HepG2 (cell line): ENCODE results near the gene CLASRP. TPM values are rescaled to one million over a fixed set of nuclear protein-coding genes. Genes with fewer than 3 reads are reported as not detected.
A peak's percentile ranks its signal among the peaks of the same experiment; 100 is the strongest.

Experiments
- AGO2 ChIP-seq: fragments of 200-400 bp; formaldehyde crosslinking; optimal IDR thresholded peaks from 2 replicates; pipeline ENCODE3; 2017; ENCODE audit warnings: mild to moderate bottlenecking, low read depth, low read length, moderate library complexity
- KAT8 ChIP-seq: IDR thresholded peaks from 2 replicates; pipeline ENCODE4 v1.6.1; 2016; ENCODE audit warnings: missing genetic modification reagents, missing compliant biosample characterization
- MBD4 ChIP-seq: IDR thresholded peaks from 2 replicates; pipeline ENCODE4 v1.6.1; 2012; ENCODE audit warnings: low read length, inconsistent platforms, borderline replicate concordance
- PATZ1 ChIP-seq: sonication (generic); formaldehyde crosslinking; IDR thresholded peaks from 2 replicates; pipeline ENCODE4 v1.4.0; 2020; ENCODE audit warnings: missing genetic modification reagents
- POLR2A ChIP-seq, 2 experiments: IDR thresholded peaks; 2 replicates each; pipeline ENCODE4 v1.6.1; 2011; ENCODE audit warnings: low read depth in 2 of 2, low read length in 2 of 2, mild to moderate bottlenecking in 1 of 2, moderate library complexity in 1 of 2; ENCODE audit not compliant: insufficient read depth in 1 of 2
- RFXAP ChIP-seq: sonication (generic); formaldehyde crosslinking; IDR thresholded peaks from 2 replicates; pipeline ENCODE4 v1.4.0; 2020; ENCODE audit warnings: missing genetic modification reagents, borderline replicate concordance
- SMAD9 ChIP-seq: sonication (generic); formaldehyde crosslinking; IDR thresholded peaks from 2 replicates; pipeline ENCODE4 v1.5.1; 2020; ENCODE audit warnings: mild to moderate bottlenecking, missing genetic modification reagents
- TGIF2 ChIP-seq: IDR thresholded peaks from 2 replicates; pipeline ENCODE4 v1.6.1; 2016; ENCODE audit warnings: control low read depth, missing compliant biosample characterization
- ZNF253 ChIP-seq: sonication (generic); formaldehyde crosslinking; IDR thresholded peaks from 2 replicates; pipeline ENCODE4 v1.8.0; 2022; ENCODE audit warnings: mild to moderate bottlenecking, missing genetic modification reagents, borderline replicate concordance
- ZNF713 ChIP-seq: sonication (generic); formaldehyde crosslinking; IDR thresholded peaks from 2 replicates; pipeline ENCODE4 v1.4.0; 2020; ENCODE audit warnings: mild to moderate bottlenecking, missing genetic modification reagents
- polyA plus RNA-seq, 8 experiments: library from polyadenylated mRNA; depleted of rRNA in 3 of 8; stranded (reverse) in 7 of 8; unstranded in 1 of 8; fragments of >200 nt; fragmentation: Illumina TruSeq in 4 of 8; extraction: Trizol in 4 of 8; gene quantifications; 2 replicates each; pipeline versions ENCODE4 v1.2.1 to v1.2.3, GENCODE V29; 2011 to 2016; ENCODE audit warnings: low read depth in 4 of 8, missing spikeins in 1 of 8, mixed read lengths in 1 of 8; ENCODE audit not compliant: insufficient read depth in 1 of 8
- total RNA-seq, 5 experiments: library from RNA; depleted of rRNA; stranded (reverse); fragments of >200 nt; fragmentation: Illumina TruSeq; extraction: Trizol; gene quantifications; 2 replicates each; pipeline ENCODE4 v1.2.3, GENCODE V29; 2016; ENCODE audit warnings: low read depth in 1 of 5
- TF ChIP-seq, protein P1 (sequence below): sonication (generic); formaldehyde crosslinking; IDR thresholded peaks from 2 replicates; pipeline ENCODE4 v1.4.0; 2020; ENCODE audit warnings: missing genetic modification reagents, low read depth, mild to moderate bottlenecking, borderline replicate concordance
- TF ChIP-seq, protein P2 (sequence below): sonication (generic); formaldehyde crosslinking; IDR thresholded peaks from 2 replicates; pipeline ENCODE4 v1.9.0; 2021; ENCODE audit warnings: missing genetic modification reagents, mild to moderate bottlenecking, borderline replicate concordance
- TF ChIP-seq, protein P3 (sequence below): sonication (generic); formaldehyde crosslinking; conservative IDR thresholded peaks from 2 replicates; pipeline ENCODE4 v1.8.0; 2022; ENCODE audit warnings: mild to moderate bottlenecking, moderate library complexity, missing genetic modification reagents
- TF ChIP-seq, protein P4 (sequence below): IDR thresholded peaks from 2 replicates; pipeline ENCODE4 v1.6.1; 2016; ENCODE audit warnings: missing biosample characterization, missing genetic modification reagents, low read depth
- TF ChIP-seq, protein P5 (sequence below): sonication (generic); formaldehyde crosslinking; IDR thresholded peaks from 2 replicates; pipeline ENCODE4 v1.4.0; 2020; ENCODE audit warnings: missing genetic modification reagents, mild to moderate bottlenecking, borderline replicate concordance

The CLASRP gene
- total and polyA plus RNA-seq, 2 of the 13 experiments (the other 11 are each of a cell fraction or from before 2014, with no cell fraction given): 32.0 to 51.4 TPM

GRCh38 chr19:45092747-45093678 lies 54.2 kb downstream of the CLASRP start, which contains the start of gene PPP1R37 (continued):
- TF ChIP-seq, protein P1, sequence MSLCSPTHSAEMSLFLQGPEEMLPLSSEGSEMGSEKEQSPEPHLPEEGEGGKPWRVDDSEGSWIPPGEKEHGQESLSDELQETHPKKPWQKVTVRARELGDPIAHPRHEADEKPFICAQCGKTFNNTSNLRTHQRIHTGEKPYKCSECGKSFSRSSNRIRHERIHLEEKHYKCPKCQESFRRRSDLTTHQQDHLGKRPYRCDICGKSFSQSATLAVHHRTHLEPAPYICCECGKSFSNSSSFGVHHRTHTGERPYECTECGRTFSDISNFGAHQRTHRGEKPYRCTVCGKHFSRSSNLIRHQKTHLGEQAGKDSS (CRISPR knock-in tag): no peak
- TF ChIP-seq, protein P2, sequence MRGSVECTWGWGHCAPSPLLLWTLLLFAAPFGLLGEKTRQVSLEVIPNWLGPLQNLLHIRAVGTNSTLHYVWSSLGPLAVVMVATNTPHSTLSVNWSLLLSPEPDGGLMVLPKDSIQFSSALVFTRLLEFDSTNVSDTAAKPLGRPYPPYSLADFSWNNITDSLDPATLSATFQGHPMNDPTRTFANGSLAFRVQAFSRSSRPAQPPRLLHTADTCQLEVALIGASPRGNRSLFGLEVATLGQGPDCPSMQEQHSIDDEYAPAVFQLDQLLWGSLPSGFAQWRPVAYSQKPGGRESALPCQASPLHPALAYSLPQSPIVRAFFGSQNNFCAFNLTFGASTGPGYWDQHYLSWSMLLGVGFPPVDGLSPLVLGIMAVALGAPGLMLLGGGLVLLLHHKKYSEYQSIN (CRISPR knock-in tag): no peak
- peak; percentile 95 for TF ChIP-seq AGO2
- no peak for TF ChIP-seq ZNF253 (CRISPR knock-in tag)
- TF ChIP-seq TGIF2 (CRISPR knock-in tag): peak; percentile 76; the same call in 1 of the 2 replicates
- peak; percentile 87 for TF ChIP-seq KAT8 (CRISPR knock-in tag)
- TF ChIP-seq POLR2A (IDR thresholded peaks at IDR 0.05; ENCODE audit: insufficient read depth in 1 of 2, low read depth in 2 of 2, low read length in 2 of 2): peak in 1 of 2 experiments; percentile 59; a peak in 2 of 4 replicates
- TF ChIP-seq, protein P3, sequence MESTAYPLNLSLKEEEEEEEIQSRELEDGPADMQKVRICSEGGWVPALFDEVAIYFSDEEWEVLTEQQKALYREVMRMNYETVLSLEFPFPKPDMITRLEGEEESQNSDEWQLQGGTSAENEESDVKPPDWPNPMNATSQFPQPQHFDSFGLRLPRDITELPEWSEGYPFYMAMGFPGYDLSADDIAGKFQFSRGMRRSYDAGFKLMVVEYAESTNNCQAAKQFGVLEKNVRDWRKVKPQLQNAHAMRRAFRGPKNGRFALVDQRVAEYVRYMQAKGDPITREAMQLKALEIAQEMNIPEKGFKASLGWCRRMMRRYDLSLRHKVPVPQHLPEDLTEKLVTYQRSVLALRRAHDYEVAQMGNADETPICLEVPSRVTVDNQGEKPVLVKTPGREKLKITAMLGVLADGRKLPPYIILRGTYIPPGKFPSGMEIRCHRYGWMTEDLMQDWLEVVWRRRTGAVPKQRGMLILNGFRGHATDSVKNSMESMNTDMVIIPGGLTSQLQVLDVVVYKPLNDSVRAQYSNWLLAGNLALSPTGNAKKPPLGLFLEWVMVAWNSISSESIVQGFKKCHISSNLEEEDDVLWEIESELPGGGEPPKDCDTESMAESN (CRISPR knock-in tag): 0 out of 2 replicates have a peak, but pooled peaks have one; percentile 69
- TF ChIP-seq ZNF713 (CRISPR knock-in tag): no peak
- TF ChIP-seq PATZ1 (CRISPR knock-in tag): peak; percentile 49; the same call in 1 of the 2 replicates
- TF ChIP-seq MBD4: no peak
- TF ChIP-seq, protein P4, sequence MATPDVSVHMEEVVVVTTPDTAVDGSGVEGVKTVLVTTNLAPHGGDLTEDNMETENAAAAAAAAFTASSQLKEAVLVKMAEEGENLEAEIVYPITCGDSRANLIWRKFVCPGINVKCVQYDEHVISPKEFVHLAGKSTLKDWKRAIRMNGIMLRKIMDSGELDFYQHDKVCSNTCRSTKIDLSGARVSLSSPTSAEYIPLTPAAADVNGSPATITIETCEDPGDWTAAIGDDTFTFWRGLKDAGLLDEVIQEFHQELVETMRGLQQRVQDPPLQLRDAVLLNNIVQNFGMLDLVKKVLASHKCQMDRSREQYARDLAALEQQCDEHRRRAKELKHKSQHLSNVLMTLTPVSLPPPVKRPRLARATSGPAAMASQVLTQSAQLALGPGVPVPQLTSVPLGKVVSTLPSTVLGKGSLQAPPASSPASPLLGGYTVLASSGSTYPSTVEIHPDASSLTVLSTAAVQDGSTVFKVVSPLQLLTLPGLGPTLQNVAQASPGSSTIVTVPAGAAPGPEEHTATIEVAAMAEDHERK (CRISPR knock-in tag): peak; percentile 63
- no peak for TF ChIP-seq SMAD9
- TF ChIP-seq, protein P5, sequence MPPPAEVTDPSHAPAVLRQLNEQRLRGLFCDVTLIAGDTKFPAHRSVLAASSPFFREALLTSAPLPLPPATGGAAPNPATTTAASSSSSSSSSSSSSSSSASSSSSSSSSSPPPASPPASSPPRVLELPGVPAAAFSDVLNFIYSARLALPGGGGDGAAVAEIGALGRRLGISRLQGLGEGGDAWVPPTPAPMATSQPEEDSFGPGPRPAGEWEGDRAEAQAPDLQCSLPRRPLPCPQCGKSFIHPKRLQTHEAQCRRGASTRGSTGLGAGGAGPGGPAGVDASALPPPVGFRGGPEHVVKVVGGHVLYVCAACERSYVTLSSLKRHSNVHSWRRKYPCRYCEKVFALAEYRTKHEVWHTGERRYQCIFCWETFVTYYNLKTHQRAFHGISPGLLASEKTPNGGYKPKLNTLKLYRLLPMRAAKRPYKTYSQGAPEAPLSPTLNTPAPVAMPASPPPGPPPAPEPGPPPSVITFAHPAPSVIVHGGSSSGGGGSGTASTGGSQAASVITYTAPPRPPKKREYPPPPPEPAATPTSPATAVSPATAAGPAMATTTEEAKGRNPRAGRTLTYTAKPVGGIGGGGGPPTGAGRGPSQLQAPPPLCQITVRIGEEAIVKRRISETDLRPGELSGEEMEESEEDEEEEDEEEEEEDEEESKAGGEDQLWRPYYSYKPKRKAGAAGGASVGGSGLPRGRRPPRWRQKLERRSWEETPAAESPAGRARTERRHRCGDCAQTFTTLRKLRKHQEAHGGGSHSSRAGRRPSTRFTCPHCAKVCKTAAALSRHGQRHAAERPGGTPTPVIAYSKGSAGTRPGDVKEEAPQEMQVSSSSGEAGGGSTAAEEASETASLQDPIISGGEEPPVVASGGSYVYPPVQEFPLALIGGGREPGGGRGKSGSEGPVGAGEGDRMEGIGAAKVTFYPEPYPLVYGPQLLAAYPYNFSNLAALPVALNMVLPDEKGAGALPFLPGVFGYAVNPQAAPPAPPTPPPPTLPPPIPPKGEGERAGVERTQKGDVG: peak; percentile 59; the same call in 1 of the 2 replicates
- peak; percentile 50; the same call in 1 of the 2 replicates for TF ChIP-seq RFXAP
